SK-N-SH treated with all-trans-retinoic acid at 6 μM for 48 hours (cell line): ENCODE data around the gene PPRC1.

ENCODE experiments used
- ATAC-seq: fragments of 200-7000 bp; cut with Tn5 transposase; 3 replicates; pipeline ENCODE4 v1.9.1; 2020; ENCODE audit warnings: mild to moderate bottlenecking, moderate library complexity
- ARNTL ChIP-seq: fragments of 450-650 bp; formaldehyde crosslinking; IDR thresholded peaks from 2 replicates; pipeline ENCODE4 v1.5.0; 2020; ENCODE audit warnings: low read depth, mild to moderate bottlenecking, moderate library complexity, borderline replicate concordance
- BACH2 ChIP-seq: fragments of 250-450 bp; sonication (Bioruptor Pico); IDR thresholded peaks from 2 replicates; pipeline ENCODE4 v1.9.0; 2021; ENCODE audit warnings: mild to moderate bottlenecking, borderline replicate concordance
- CREB5 ChIP-seq: fragments of 250-450 bp; sonication (Bioruptor Pico); IDR thresholded peaks from 2 replicates; pipeline ENCODE4 v1.5.1; 2020; ENCODE audit warnings: low read depth, mild to moderate bottlenecking, moderate library complexity
- CSDC2 ChIP-seq: fragments of 250-450 bp; sonication (Bioruptor Pico); IDR thresholded peaks from 2 replicates; pipeline ENCODE4 v1.5.0; 2020; ENCODE audit warnings: mild to moderate bottlenecking, moderate library complexity
- CSRNP3 ChIP-seq: fragments of 250-450 bp; sonication (Bioruptor Pico); IDR thresholded peaks from 2 replicates; pipeline ENCODE4 v1.5.1; 2021; ENCODE audit warnings: mild to moderate bottlenecking, moderate library complexity
- ESRRG ChIP-seq: fragments of 250-450 bp; sonication (Bioruptor Pico); IDR thresholded peaks from 2 replicates; pipeline ENCODE4 v1.6.1; 2021; ENCODE audit warnings: mild to moderate bottlenecking
- GLIS3 ChIP-seq: fragments of 250-450 bp; sonication (Bioruptor Pico); IDR thresholded peaks from 2 replicates; pipeline ENCODE4 v1.5.0; 2020; ENCODE audit warnings: mild to moderate bottlenecking, moderate library complexity
- ISL1 ChIP-seq: fragments of 250-450 bp; sonication (Bioruptor Pico); IDR thresholded peaks from 2 replicates; pipeline ENCODE4 v2.1.2; 2022; ENCODE audit warnings: mild to moderate bottlenecking, moderate library complexity
- OSR1 ChIP-seq: fragments of 250-450 bp; sonication (Bioruptor Pico); IDR thresholded peaks from 2 replicates; pipeline ENCODE4 v1.8.0; 2022; ENCODE audit warnings: moderate library complexity, mild to moderate bottlenecking, inconsistent platforms
- PATZ1 ChIP-seq: fragments of 250-450 bp; sonication (Bioruptor Pico); IDR thresholded peaks from 2 replicates; pipeline ENCODE4 v1.8.0; 2020; ENCODE audit warnings: mild to moderate bottlenecking, moderate library complexity, borderline replicate concordance
- PPARA ChIP-seq: fragments of 250-450 bp; sonication (Bioruptor Pico); IDR thresholded peaks from 2 replicates; pipeline ENCODE4 v1.5.0; 2020; ENCODE audit warnings: mild to moderate bottlenecking, borderline replicate concordance
- RARB ChIP-seq: fragments of 250-450 bp; sonication (Bioruptor Pico); IDR thresholded peaks from 2 replicates; pipeline ENCODE4 v1.8.0; 2021; ENCODE audit warnings: mild to moderate bottlenecking, moderate library complexity
- SNAI2 ChIP-seq: fragments of 250-450 bp; sonication (Bioruptor Pico); IDR thresholded peaks from 2 replicates; pipeline ENCODE4 v1.5.0; 2020; ENCODE audit warnings: mild to moderate bottlenecking, moderate library complexity
- TCF4 ChIP-seq: fragments of 250-450 bp; sonication (Bioruptor Pico); IDR thresholded peaks from 2 replicates; pipeline ENCODE4 v1.8.0; 2021; ENCODE audit warnings: mild to moderate bottlenecking, moderate library complexity, borderline replicate concordance
- ZC3H10 ChIP-seq: fragments of 250-450 bp; sonication (Bioruptor Pico); IDR thresholded peaks from 2 replicates; pipeline ENCODE4 v1.5.1; 2021; ENCODE audit warnings: mild to moderate bottlenecking, moderate library complexity
- ZFP3 ChIP-seq: fragments of 250-450 bp; sonication (Bioruptor Pico); IDR thresholded peaks from 2 replicates; pipeline ENCODE4 v1.5.0; 2020; ENCODE audit warnings: mild to moderate bottlenecking, moderate library complexity
- ZFP30 ChIP-seq: fragments of 450-650 bp; formaldehyde crosslinking; IDR thresholded peaks from 2 replicates; pipeline ENCODE4 v1.5.0; 2022; ENCODE audit warnings: mild to moderate bottlenecking, moderate library complexity
- ZNF70 ChIP-seq: fragments of 450-650 bp; formaldehyde crosslinking; IDR thresholded peaks from 2 replicates; pipeline ENCODE4 v1.5.0; 2020; ENCODE audit warnings: mild to moderate bottlenecking, moderate library complexity
- ZNF8 ChIP-seq: fragments of 450-650 bp; formaldehyde crosslinking; IDR thresholded peaks from 2 replicates; pipeline ENCODE4 v1.5.0; 2020; ENCODE audit warnings: mild to moderate bottlenecking, moderate library complexity
- TF ChIP-seq, protein P1 (sequence below): fragments of 250-450 bp; sonication (Bioruptor Pico); IDR thresholded peaks from 2 replicates; pipeline ENCODE4 v1.8.0; 2021; ENCODE audit warnings: low read depth, mild to moderate bottlenecking, moderate library complexity, borderline replicate concordance
- TF ChIP-seq, protein P2 (sequence below): fragments of 250-450 bp; sonication (Bioruptor Pico); IDR thresholded peaks from 2 replicates; pipeline ENCODE4 v1.5.0; 2020; ENCODE audit warnings: mild to moderate bottlenecking, moderate library complexity

Gene PPRC1, protein sequence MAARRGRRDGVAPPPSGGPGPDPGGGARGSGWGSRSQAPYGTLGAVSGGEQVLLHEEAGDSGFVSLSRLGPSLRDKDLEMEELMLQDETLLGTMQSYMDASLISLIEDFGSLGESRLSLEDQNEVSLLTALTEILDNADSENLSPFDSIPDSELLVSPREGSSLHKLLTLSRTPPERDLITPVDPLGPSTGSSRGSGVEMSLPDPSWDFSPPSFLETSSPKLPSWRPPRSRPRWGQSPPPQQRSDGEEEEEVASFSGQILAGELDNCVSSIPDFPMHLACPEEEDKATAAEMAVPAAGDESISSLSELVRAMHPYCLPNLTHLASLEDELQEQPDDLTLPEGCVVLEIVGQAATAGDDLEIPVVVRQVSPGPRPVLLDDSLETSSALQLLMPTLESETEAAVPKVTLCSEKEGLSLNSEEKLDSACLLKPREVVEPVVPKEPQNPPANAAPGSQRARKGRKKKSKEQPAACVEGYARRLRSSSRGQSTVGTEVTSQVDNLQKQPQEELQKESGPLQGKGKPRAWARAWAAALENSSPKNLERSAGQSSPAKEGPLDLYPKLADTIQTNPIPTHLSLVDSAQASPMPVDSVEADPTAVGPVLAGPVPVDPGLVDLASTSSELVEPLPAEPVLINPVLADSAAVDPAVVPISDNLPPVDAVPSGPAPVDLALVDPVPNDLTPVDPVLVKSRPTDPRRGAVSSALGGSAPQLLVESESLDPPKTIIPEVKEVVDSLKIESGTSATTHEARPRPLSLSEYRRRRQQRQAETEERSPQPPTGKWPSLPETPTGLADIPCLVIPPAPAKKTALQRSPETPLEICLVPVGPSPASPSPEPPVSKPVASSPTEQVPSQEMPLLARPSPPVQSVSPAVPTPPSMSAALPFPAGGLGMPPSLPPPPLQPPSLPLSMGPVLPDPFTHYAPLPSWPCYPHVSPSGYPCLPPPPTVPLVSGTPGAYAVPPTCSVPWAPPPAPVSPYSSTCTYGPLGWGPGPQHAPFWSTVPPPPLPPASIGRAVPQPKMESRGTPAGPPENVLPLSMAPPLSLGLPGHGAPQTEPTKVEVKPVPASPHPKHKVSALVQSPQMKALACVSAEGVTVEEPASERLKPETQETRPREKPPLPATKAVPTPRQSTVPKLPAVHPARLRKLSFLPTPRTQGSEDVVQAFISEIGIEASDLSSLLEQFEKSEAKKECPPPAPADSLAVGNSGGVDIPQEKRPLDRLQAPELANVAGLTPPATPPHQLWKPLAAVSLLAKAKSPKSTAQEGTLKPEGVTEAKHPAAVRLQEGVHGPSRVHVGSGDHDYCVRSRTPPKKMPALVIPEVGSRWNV (N-terminal part only)

DNA sequence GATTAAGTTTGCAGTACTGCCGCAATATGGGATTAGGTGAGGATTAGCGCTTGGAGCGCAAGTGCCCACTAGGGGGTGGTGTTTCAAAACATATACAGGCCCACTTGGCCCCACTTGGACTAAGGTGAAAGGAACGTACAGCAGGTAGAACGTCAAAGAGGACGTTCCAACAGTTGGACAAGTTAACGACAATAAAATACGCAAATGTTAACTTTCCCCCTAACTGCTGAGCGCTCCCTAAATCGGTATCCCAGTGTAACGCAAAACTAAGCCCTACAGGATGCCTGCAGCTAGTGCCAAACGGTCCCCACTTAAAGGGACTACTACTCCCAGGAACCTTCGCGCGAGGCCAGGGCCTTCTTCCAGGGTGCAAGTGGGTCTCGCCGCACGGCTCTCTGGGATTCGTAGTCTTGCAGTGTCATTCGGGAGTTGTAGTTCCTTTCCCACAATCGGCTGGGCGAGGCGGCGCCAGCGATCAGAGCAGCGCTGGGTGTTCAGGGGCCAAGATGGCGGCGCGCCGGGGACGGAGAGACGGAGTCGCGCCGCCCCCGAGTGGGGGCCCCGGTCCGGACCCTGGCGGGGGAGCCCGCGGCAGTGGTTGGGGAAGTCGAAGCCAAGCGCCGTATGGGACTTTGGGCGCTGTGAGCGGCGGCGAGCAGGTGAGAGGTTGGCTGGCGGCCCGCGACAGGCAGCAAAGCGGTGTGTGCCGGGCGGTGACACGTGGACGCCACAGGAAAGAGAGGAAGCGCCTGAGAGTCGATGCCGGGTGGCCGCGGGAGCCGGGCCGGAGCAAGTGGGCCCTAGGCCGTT lies at the start of gene PPRC1:
Gene PPRC1 (plus strand): TSS at position 478 of the 810 bp plus-strand sequence. CDS start 29 bp downstream, at position 507.
- ATAC-seq: peak; percentile 96
- TF ChIP-seq PPARA: no peak
- TF ChIP-seq, protein P1, sequence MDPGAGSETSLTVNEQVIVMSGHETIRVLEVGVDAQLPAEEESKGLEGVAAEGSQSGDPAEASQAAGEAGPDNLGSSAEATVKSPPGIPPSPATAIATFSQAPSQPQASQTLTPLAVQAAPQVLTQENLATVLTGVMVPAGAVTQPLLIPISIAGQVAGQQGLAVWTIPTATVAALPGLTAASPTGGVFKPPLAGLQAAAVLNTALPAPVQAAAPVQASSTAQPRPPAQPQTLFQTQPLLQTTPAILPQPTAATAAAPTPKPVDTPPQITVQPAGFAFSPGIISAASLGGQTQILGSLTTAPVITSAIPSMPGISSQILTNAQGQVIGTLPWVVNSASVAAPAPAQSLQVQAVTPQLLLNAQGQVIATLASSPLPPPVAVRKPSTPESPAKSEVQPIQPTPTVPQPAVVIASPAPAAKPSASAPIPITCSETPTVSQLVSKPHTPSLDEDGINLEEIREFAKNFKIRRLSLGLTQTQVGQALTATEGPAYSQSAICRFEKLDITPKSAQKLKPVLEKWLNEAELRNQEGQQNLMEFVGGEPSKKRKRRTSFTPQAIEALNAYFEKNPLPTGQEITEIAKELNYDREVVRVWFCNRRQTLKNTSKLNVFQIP (CRISPR knock-in tag): no peak
- no peak for TF ChIP-seq CREB5 (CRISPR knock-in tag)
- TF ChIP-seq, protein P2, sequence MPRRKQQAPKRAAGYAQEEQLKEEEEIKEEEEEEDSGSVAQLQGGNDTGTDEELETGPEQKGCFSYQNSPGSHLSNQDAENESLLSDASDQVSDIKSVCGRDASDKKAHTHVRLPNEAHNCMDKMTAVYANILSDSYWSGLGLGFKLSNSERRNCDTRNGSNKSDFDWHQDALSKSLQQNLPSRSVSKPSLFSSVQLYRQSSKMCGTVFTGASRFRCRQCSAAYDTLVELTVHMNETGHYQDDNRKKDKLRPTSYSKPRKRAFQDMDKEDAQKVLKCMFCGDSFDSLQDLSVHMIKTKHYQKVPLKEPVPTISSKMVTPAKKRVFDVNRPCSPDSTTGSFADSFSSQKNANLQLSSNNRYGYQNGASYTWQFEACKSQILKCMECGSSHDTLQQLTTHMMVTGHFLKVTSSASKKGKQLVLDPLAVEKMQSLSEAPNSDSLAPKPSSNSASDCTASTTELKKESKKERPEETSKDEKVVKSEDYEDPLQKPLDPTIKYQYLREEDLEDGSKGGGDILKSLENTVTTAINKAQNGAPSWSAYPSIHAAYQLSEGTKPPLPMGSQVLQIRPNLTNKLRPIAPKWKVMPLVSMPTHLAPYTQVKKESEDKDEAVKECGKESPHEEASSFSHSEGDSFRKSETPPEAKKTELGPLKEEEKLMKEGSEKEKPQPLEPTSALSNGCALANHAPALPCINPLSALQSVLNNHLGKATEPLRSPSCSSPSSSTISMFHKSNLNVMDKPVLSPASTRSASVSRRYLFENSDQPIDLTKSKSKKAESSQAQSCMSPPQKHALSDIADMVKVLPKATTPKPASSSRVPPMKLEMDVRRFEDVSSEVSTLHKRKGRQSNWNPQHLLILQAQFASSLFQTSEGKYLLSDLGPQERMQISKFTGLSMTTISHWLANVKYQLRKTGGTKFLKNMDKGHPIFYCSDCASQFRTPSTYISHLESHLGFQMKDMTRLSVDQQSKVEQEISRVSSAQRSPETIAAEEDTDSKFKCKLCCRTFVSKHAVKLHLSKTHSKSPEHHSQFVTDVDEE (CRISPR knock-in tag): peak; percentile 40
- TF ChIP-seq SNAI2 (CRISPR knock-in tag): peak; percentile 58; the same call in 1 of the 2 replicates

DNA sequence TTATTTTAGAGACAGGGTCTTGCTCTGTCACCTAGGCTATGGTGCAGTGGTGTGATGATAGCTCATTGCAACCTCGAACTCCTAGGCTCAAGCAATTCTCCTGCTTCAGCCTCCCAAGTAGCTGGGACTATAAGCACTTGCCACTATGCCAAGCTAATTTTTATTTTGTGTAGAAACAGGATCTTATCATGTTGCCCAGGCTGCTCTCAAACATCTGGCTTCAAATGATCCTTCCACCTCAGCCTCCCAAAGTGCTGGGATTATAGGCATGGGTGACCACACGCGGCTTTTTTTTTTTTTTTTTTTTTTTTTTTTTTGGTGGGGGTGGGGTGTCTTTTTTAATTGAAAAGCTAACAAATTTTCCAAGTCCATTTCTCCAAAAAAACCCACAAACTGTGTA lies 49.3 kb upstream of the PPRC1 start:
- TF ChIP-seq TCF4: no peak
- no peak for TF ChIP-seq RARB (CRISPR knock-in tag)
- TF ChIP-seq ZNF8 (CRISPR knock-in tag): no peak
- TF ChIP-seq GLIS3 (CRISPR knock-in tag): no peak
- no peak for TF ChIP-seq PPARA
- no peak for TF ChIP-seq SNAI2 (CRISPR knock-in tag)
- no peak for TF ChIP-seq ARNTL (CRISPR knock-in tag)
- no peak for ATAC-seq

DNA sequence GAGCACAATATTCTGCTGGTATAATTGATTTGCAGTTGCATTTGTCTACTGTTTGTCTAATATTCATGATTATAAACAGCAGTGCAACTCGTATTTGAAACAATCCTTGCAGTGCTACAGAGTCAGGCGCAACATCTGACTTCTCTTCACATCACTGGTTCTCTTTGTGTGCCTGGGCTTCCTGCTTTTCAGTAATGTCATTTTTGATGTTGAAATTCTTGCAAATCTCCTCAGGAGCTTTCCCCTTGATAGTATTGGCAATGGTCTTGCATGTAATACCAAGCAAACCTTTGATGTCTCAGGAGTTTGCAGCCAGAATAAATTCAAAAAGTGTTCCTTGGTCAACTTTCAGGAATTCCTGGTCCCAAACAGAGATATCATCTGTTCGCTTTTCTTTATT lies 47.5 kb upstream of the PPRC1 start:
- ATAC-seq: no peak
- TF ChIP-seq CSDC2 (CRISPR knock-in tag) (no peak), BACH2 (CRISPR knock-in tag) (no peak), CSRNP3 (no peak), ZC3H10 (no peak), OSR1 (CRISPR knock-in tag) (no peak), ESRRG (no peak), ZFP30 (CRISPR knock-in tag) (no peak), GLIS3 (CRISPR knock-in tag) (no peak), ISL1 (CRISPR knock-in tag) (no peak), TCF4 (no peak), ARNTL (CRISPR knock-in tag) (no peak), CREB5 (CRISPR knock-in tag) (no peak), RARB (CRISPR knock-in tag) (no peak), ZFP3 (CRISPR knock-in tag) (no peak), PATZ1 (CRISPR knock-in tag) (no peak), ZNF70 (no peak)
